ENCODE data around the gene SFXN5.

DNA sequence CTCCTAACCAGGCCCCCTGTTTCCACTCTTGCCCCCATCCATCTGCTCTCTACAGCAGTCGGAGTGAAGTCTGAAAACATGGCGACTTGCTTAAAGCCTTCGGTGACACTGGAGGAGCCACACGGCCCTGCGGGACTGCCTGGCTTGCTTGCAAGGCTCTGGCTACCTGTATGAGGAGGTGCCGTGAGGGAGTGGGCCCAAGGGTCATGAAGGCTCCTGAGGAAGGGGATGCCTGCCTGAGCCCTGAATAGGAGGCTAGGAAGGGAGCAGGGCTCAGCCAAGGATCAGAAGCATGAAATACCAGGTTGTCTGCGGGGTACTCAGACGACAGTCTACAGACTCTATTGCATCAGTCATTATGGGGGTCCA is 78.8 kb downstream of the SFXN5 start:
- no peak for TF ChIP-seq EZH2 (IDR thresholded peaks at IDR 0.05; ENCODE audit: insufficient read depth, low read length)
- TF ChIP-seq, protein P1, sequence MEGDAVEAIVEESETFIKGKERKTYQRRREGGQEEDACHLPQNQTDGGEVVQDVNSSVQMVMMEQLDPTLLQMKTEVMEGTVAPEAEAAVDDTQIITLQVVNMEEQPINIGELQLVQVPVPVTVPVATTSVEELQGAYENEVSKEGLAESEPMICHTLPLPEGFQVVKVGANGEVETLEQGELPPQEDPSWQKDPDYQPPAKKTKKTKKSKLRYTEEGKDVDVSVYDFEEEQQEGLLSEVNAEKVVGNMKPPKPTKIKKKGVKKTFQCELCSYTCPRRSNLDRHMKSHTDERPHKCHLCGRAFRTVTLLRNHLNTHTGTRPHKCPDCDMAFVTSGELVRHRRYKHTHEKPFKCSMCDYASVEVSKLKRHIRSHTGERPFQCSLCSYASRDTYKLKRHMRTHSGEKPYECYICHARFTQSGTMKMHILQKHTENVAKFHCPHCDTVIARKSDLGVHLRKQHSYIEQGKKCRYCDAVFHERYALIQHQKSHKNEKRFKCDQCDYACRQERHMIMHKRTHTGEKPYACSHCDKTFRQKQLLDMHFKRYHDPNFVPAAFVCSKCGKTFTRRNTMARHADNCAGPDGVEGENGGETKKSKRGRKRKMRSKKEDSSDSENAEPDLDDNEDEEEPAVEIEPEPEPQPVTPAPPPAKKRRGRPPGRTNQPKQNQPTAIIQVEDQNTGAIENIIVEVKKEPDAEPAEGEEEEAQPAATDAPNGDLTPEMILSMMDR (IDR thresholded peaks at IDR 0.05; ENCODE audit: insufficient read depth, low read depth, low read length): no peak
